Measurements from ENCODE around the gene SLX4IP. TPM values are rescaled to one million over a fixed set of nuclear protein-coding genes. Genes with fewer than 3 reads are reported as not detected.

The SLX4IP gene
- total RNA-seq, 4 donors from 2014 or later, result 3.4 to 6.3 (median 3.9) TPM

- H3K36me3 ChIP-seq, result peaks cover 0 to 4% (median 0%) of the 10 kb centered on the region in 3 donors
- peaks cover 2 to 61% (median 13%) of the 10 kb centered on the region in 3 donors for H3K4me1 ChIP-seq
- TF ChIP-seq CTCF (IDR thresholded peaks at IDR 0.05), result no peak
- no peak for TF ChIP-seq POLR2A (IDR thresholded peaks at IDR 0.05)
- no peak overlapping the region for H3K27ac ChIP-seq
- intact Hi-C loops (cut with DNase I), result no loop called here
- DNase-seq, result no peak
- no peaks in the 10 kb centered on the region for H3K27me3 ChIP-seq
- no peak overlapping the region for H3K4me3 ChIP-seq
- H3K9me3 ChIP-seq, result no peaks in the 10 kb centered on the region
- 84 to 94% methylated on average over 6 of the region's 6 CpGs for WGBS, 2 donors
These were observed 35.2 kb downstream of the SLX4IP start for GRCh38 chr20:10470276-10470675.

GRCh38 chr20:10472871-10473270, 37.8 kb downstream of the SLX4IP start:
- TF ChIP-seq POLR2A (IDR thresholded peaks at IDR 0.05) (no peak), CTCF (IDR thresholded peaks at IDR 0.05) (no peak)
- intact Hi-C loops (cut with DNase I), result no loop called here
- DNase-seq, result no peak
- 51 to 66% methylated on average over 2 of the region's 2 CpGs for WGBS, 2 donors
- Histone ChIP-seq H3K4me1 (peaks cover 7 to 46% (median 12%) of the 10 kb centered on the region in 3 donors), H3K27ac (no peak overlapping the region), H3K9me3 (no peaks in the 10 kb centered on the region), H3K27me3 (no peaks in the 10 kb centered on the region), H3K4me3 (no peak overlapping the region), H3K36me3 (peaks cover 0 to 4% (median 0%) of the 10 kb centered on the region in 3 donors)

- Histone ChIP-seq H3K27me3 (no peaks in the 10 kb centered on the region), H3K27ac (peak overlapping the region in 3 of 4 donors; percentile 23 to 51 (median 26)), H3K9me3 (no peaks in the 10 kb centered on the region), H3K36me3 (peaks cover 0 to 4% (median 0%) of the 10 kb centered on the region in 3 donors), H3K4me1 (peaks cover 7 to 29% (median 11%) of the 10 kb centered on the region in 3 donors), H3K4me3 (no peak overlapping the region)
- no peak for DNase-seq
- TF ChIP-seq POLR2A (IDR thresholded peaks at IDR 0.05) (no peak), CTCF (IDR thresholded peaks at IDR 0.05) (no peak)
- intact Hi-C loops (cut with DNase I), result loop anchor here (5.0 kb wide), 1 partner anchor 73 kb away; no protein-coding TSS in a partner anchor
- 61 to 67% methylated on average over 5 to 8 of the region's 11 CpGs for WGBS, 2 donors
These were observed 39.6 kb downstream of the SLX4IP start for GRCh38 chr20:10474606-10475184.

GRCh38 chr20:10475225-10475624, 40.1 kb downstream of the SLX4IP start:
- no peaks in the 10 kb centered on the region for H3K27me3 ChIP-seq
- H3K27ac ChIP-seq, result peak overlapping the region in 2 of 4 donors; percentile 26 to 61
- no peak for TF ChIP-seq CTCF (IDR thresholded peaks at IDR 0.05)
- H3K4me1 ChIP-seq, result peaks cover 6 to 24% (median 7%) of the 10 kb centered on the region in 3 donors
- intact Hi-C loops (cut with DNase I), result loop anchor here (5.0 kb wide), 1 partner anchor 72 kb away; no protein-coding TSS in a partner anchor
- no peak overlapping the region for H3K4me3 ChIP-seq
- 69 to 94% methylated on average over 2 of the region's 2 CpGs for WGBS, 2 donors
- DNase-seq, result no peak
- H3K36me3 ChIP-seq, result peaks cover 0 to 4% (median 0%) of the 10 kb centered on the region in 3 donors
- no peaks in the 10 kb centered on the region for H3K9me3 ChIP-seq

- Histone ChIP-seq H3K4me1 (peaks cover 6 to 21% (median 7%) of the 10 kb centered on the region in 3 donors), H3K4me3 (no peak overlapping the region), H3K27me3 (no peaks in the 10 kb centered on the region), H3K27ac (no peak overlapping the region), H3K36me3 (peaks cover 0 to 4% (median 0%) of the 10 kb centered on the region in 3 donors), H3K9me3 (no peaks in the 10 kb centered on the region)
- no peak for TF ChIP-seq POLR2A (IDR thresholded peaks at IDR 0.05)
- no peak for TF ChIP-seq CTCF (IDR thresholded peaks at IDR 0.05)
- intact Hi-C loops (cut with DNase I), result loop anchor here (5.0 kb wide), 1 partner anchor 71 kb away; no protein-coding TSS in a partner anchor
- no peak for DNase-seq
- WGBS, 2 donors, result 78 to 80% methylated on average over 3 of the region's 3 CpGs
These were observed 41.2 kb downstream of the SLX4IP start for GRCh38 chr20:10476319-10476724.

Data from esophagus squamous epithelium (tissue), 5 donors.